ENCODE data around the gene KAT2B. TPM values are rescaled to one million over a fixed set of nuclear protein-coding genes. Genes with fewer than 3 reads are reported as not detected.

The KAT2B gene
- total RNA-seq, 2 donors from 2014 or later = 16.4 to 31.7 TPM

GRCh38 chr3:20072422-20072821, 32.2 kb downstream of the KAT2B start:
- Histone ChIP-seq H3K36me3 (no peaks in the 10 kb centered on the region), H3K9me3 (no peaks in the 10 kb centered on the region), H3K4me1 (replicated peaks) (no peaks in the 10 kb centered on the region), H3K27me3 (replicated peaks; ENCODE audit: insufficient read depth) (no peaks in the 10 kb centered on the region), H3K27ac (peak overlapping the region; percentile 7 to 24), H3K4me3 (no peak overlapping the region)
- no peak for TF ChIP-seq POLR2AphosphoS5 (IDR thresholded peaks at IDR 0.05)
- no peak for TF ChIP-seq CTCF (IDR thresholded peaks at IDR 0.05)
- TF ChIP-seq POLR2A (IDR thresholded peaks at IDR 0.05) = no peak
- DNase-seq (ENCODE audit: low spot score) = no peak
- intact Hi-C loops (cut with DNase I) = no loop called here
- 52% methylated on average over 6 of the region's 6 CpGs for WGBS

DNA sequence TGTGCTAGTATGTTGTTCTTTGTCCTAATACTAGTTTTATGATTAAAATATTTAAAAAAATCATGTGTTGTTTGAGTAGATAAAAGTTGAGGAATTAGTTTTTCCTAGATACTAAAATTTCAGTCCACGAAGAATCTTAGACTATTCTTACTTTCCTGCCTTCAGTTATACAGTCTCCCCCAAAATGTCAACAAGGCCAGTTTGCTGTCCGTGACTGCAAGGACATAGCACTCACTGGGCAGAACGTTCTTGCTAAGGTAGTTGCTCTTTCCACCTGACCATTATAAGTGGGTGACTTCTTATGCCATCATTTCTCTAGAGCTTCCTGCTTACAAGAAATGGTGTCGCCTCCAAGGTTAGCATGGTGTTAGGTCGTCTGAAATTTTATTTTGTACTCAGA, 32.8 kb downstream of the KAT2B start:
- TF ChIP-seq POLR2AphosphoS5 (IDR thresholded peaks at IDR 0.05) (peak; percentile 41), POLR2A (IDR thresholded peaks at IDR 0.05) (no peak), CTCF (IDR thresholded peaks at IDR 0.05) (no peak)
- no peaks in the 10 kb centered on the region for H3K36me3 ChIP-seq
- DNase-seq (ENCODE audit: low spot score) = no peak
- WGBS = 58% methylated on average over 5 of the region's 5 CpGs
- H3K4me3 ChIP-seq = no peak overlapping the region
- H3K4me1 ChIP-seq (replicated peaks) = no peaks in the 10 kb centered on the region
- H3K27ac ChIP-seq = peak overlapping the region; percentile 7 to 24
- intact Hi-C loops (cut with DNase I) = no loop called here
- H3K9me3 ChIP-seq = no peaks in the 10 kb centered on the region
- no peaks in the 10 kb centered on the region for H3K27me3 ChIP-seq (replicated peaks; ENCODE audit: insufficient read depth)

GRCh38 chr3:20073683-20074082, 33.4 kb downstream of the KAT2B start:
- TF ChIP-seq CTCF (IDR thresholded peaks at IDR 0.05) (no peak), POLR2A (IDR thresholded peaks at IDR 0.05) (no peak), POLR2AphosphoS5 (IDR thresholded peaks at IDR 0.05) (no peak)
- Histone ChIP-seq H3K36me3 (no peaks in the 10 kb centered on the region), H3K4me3 (no peak overlapping the region), H3K9me3 (no peaks in the 10 kb centered on the region), H3K4me1 (replicated peaks) (no peaks in the 10 kb centered on the region), H3K27ac (peak overlapping the region; percentile 7 to 24), H3K27me3 (replicated peaks; ENCODE audit: insufficient read depth) (no peaks in the 10 kb centered on the region)
- intact Hi-C loops (cut with DNase I) = no loop called here
- no peak for DNase-seq (ENCODE audit: low spot score)
- WGBS = 59% methylated on average over 4 of the region's 4 CpGs

DNA sequence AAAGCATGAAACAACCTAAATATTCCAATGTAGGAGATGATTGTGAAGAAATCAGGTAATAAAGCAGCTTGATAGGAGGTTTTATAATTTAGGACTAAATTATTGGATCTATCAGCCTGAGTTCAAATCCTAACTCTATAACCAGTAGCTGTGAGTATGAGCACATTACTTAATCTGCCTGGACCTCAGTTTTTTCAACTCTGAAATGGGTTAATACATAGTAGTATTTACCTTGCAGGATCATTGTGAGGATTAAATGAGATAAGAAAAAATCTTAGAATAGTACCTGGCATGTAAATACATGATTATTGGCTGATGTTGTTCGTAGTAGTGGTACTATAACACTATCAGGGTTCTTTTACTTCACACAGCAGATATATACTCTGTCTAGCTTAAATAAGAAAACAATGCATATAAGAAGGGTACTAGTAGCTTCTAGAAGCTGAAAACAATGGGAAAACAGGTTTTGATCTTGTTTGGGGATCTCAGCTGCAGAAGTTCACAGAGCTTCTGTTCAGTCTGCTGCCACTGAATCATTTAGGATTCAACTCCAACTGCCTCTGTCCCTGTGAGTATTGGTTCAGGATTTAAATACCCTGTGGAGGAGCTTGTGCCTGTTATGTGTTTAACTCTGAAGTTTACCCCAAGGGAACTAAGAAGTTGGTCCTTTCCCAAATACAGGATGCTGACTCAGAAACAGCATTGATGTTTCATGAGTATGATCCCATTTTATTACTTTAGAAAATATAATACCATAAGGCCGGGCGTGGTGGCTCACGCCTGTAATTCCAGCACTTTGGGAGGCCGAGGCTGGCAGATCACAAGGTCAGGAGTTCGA, 34.2 kb downstream of the KAT2B start:
- no peaks in the 10 kb centered on the region for H3K4me1 ChIP-seq (replicated peaks)
- intact Hi-C loops (cut with DNase I) = no loop called here
- DNase-seq (ENCODE audit: low spot score) = no peak
- H3K4me3 ChIP-seq = no peak overlapping the region
- 85% methylated on average over 6 of the region's 6 CpGs for WGBS
- peak overlapping the region; percentile 7 to 24 for H3K27ac ChIP-seq
- H3K36me3 ChIP-seq = no peaks in the 10 kb centered on the region
- no peaks in the 10 kb centered on the region for H3K9me3 ChIP-seq
- TF ChIP-seq POLR2A (IDR thresholded peaks at IDR 0.05) (no peak), CTCF (IDR thresholded peaks at IDR 0.05) (no peak), POLR2AphosphoS5 (IDR thresholded peaks at IDR 0.05) (no peak)
- no peaks in the 10 kb centered on the region for H3K27me3 ChIP-seq (replicated peaks; ENCODE audit: insufficient read depth)

DNA sequence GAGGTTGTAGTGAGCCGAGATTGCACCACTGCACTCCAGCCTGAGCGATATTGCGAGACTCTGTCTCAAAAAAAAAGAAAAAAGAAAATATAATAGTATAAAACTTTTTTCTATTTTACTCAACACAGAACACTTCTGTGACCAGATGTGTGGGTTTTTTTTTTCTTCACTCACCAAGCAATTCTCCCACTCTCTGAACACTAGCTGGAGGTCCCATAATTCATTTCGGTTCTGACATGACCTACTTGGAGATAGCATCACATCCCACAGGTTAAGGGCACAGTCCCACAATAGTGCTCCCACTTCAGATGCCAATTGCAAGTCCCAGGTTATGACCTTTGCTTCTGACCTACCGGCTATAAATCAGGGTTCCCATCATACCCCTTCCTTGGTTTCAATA, 35.0 kb downstream of the KAT2B start:
- 97% methylated on average over 5 of the region's 5 CpGs for WGBS
- DNase-seq (ENCODE audit: low spot score) = no peak
- Histone ChIP-seq H3K27me3 (replicated peaks; ENCODE audit: insufficient read depth) (no peaks in the 10 kb centered on the region), H3K4me1 (replicated peaks) (no peaks in the 10 kb centered on the region), H3K9me3 (no peaks in the 10 kb centered on the region), H3K36me3 (no peaks in the 10 kb centered on the region), H3K4me3 (no peak overlapping the region), H3K27ac (no peak overlapping the region)
- TF ChIP-seq POLR2A (IDR thresholded peaks at IDR 0.05) (no peak), CTCF (IDR thresholded peaks at IDR 0.05) (no peak), POLR2AphosphoS5 (IDR thresholded peaks at IDR 0.05) (no peak)
- intact Hi-C loops (cut with DNase I) = no loop called here
